H4 (cell line): ENCODE measurements around the gene SNX20. TPM values are rescaled to one million over a fixed set of nuclear protein-coding genes. Genes with fewer than 3 reads are reported as not detected.

ENCODE experiments used
- DNase-seq: peaks from one replicate; pipeline ENCODE4 v3.0.0-alpha.2; 2015; ENCODE audit warnings: low spot score
- total RNA-seq: library from RNA; depleted of rRNA; stranded (reverse); fragments of >200 nt; shearing (Covaris generic); gene quantifications from 2 replicates; pipeline ENCODE4 v1.2.3, GENCODE V29; 2014

Gene SNX20
- total RNA-seq, 1 experiment from 2014 or later, result not detected

- DNase-seq, result no peak
Observed at GRCh38 chr16:50659806-50660205, 21.3 kb downstream of the SNX20 start.

DNA sequence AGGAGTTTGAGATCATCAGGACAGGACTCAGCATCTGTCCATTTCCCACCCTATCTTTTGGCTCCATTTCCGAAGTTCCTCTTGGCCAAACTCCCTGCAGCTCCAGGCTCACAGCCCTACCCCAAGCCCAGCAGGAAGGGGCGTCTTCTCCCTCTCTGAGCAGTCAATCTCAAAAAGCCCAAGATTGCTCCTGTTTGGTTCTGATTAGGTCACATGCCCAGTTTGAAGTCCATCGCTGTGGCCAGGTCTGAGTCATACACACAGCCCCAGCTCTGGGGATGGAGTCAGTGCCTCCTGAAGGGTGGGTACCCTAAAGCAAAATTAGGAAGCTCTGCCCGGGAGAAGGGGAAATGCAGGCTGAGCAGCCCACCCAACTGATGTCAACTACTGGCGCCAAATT, 23.9 kb downstream of the SNX20 start:
- DNase-seq, result no peak

- DNase-seq, result no peak
Observed at GRCh38 chr16:50655558-50656055, 25.5 kb downstream of the SNX20 start.

- no peak for DNase-seq
Observed at GRCh38 chr16:50653633-50654519, 27.2 kb downstream of the SNX20 start.

GRCh38 chr16:50652836-50653425, 28.2 kb downstream of the SNX20 start:
- DNase-seq, result no peak

GRCh38 chr16:50651835-50652438, 29.2 kb downstream of the SNX20 start:
- DNase-seq, result no peak

GRCh38 chr16:50646345-50646744, 34.8 kb downstream of the SNX20 start:
- no peak for DNase-seq

DNA sequence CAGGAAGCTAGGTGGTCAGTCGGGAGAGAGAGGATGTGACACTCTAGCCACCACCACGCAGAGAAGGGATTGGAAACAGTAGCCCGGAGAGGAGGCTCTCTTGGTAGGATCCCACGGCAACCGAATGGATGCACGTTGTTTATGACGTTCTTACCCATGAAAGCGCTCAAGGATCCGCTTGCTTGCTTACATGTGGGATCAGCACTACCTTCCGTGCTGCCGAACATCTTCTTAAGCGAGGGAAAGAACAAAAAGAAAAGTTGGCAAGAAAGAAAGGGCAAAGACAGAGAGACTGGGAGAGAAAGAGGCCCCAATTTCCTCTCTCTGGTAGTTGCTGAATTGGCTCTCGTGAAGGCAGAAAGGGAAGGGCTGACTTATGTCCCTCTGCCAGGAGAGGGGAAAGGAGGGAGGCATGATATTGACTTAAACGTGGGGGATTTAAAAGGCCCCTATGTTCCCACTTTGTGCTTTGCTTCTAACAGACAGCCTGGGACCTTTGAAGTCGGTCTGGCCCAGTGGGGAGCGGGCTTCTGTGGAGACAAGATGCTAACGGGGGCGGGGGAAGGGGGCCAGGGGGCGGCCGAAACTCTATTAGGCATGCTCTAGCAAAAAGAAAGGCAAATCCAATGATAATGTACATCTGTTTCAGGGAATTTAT, 35.4 kb downstream of the SNX20 start:
- DNase-seq, result no peak

GRCh38 chr16:50644729-50645128, 36.4 kb downstream of the SNX20 start:
- DNase-seq, result peak; percentile 37

- DNase-seq, result no peak
Observed at GRCh38 chr16:50644245-50644644, 36.9 kb downstream of the SNX20 start.

- DNase-seq, result no peak
Observed at GRCh38 chr16:50643192-50643591, 37.9 kb downstream of the SNX20 start.

- DNase-seq, result no peak
Observed at GRCh38 chr16:50642349-50642748, 38.8 kb downstream of the SNX20 start.

GRCh38 chr16:50641818-50642187, 39.3 kb downstream of the SNX20 start:
- DNase-seq, result no peak

DNA sequence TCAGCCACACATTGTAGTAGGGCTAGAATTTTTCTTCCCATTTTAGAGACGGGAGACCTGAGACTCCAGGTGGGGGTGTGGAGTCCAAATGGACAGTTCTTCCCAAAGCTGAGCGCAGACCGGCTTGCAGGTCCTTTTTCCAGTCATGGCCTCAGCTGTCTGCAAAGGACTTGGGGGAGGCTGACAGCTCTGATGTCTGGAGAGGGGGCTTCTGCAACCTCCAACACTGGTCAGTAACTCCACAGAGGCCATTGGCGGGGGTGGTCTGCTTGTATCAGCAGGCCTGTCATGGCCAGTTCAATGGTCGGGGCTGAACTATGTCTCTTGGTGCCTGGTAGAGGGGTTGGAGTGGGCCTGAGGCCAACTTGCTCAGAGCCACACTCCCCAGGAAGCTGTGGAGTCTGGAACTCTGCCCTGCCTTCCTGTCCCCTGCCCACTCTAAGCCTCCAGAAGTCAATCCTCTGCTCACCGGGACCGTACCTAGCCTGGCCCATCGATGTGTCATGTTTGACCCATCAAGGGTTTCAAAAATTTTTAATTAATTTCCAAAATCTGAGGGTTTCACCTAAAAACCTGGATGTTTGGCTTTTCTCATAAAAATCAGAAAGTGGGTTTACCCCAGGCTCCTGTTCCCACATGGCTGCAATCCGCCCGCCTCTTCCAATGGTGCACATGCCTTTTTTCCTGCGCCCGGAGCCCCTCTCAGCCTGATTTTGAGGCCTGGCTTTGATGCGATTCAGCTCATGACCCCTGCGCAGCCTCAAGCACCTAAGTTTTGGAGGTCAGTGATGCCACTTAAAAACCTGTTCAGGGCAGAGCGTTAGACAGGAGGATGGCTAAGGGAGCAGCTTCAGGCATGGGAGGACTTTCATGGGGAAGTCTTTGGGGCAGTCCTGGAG, 39.9 kb downstream of the SNX20 start:
- DNase-seq, result no peak

GRCh38 chr16:50640391-50640790, 40.7 kb downstream of the SNX20 start:
- no peak for DNase-seq

GRCh38 chr16:50638816-50639670, 42.1 kb downstream of the SNX20 start:
- no peak for DNase-seq

DNA sequence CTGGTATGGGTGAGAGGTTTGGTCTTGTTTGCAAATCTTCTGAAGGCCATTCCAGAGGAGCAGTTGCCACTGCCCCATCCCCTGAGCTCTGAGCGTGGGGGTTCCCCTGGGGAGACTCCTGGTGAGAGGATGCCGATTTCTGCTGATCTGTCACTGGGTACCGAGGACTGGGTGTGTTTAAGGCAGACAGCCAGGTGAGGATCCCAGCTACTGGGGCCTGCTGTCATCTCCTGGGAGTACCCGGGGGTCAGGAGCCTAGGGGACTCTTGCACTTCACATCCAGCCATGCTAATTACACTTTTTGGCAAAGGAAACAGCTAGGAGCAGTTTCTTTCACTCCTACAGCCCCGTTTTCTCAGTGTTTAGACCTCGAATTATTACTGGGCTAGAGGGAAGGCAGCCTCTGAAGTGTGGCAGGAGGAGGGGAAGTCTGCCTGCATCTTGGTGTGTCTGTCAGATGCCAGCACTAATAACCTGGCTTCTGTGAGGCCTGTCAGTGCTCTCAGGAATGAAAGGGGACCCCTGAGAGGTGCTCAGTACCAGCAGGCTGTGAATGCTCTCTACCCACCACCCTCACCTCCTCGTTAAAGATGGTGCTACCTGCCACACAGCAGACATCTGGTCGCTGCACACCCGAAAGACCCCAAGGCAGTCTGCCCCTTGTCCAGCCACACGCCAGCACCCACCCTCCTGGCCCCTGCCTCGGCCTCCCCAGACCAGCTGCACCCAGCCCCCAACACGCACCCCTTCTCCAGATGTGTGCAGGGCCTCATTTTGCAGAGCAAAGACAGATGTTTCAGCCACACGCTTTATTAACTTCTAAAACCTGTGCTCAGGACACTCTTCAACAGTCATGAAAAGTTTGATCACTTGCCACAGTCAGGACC, 43.2 kb downstream of the SNX20 start:
- no peak for DNase-seq

DNA sequence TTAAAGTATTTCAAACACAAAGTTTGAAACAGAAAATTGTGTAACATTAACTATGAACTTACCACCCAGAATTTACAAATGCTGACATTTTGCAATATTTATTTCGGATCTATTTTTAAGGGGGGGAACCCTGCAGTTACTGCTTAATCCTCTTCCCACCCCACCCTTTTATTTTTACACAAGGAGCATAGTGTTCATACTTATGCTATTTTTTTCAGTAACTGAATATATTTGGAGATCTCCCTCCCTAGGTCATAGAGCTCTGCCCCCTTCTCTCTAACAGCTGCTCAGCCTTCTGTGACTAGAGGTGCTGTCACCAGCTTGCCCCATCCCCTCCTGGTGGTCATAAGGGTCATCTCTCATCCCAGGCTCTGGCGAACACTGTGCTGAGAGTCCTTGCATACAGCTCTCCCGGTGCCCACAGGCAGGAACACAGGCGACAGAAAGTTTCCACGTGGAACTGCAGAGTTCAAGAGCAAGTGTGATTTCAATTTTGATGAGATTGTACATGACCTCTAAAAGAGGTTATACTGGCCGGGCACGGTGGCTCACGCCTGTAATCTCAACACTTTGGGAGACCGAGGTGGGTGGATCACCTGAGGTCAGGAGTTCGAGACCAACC, 44.2 kb downstream of the SNX20 start:
- no peak for DNase-seq
